NCI-H2107 treated with DMSO at 0.1 percent for 48 hours (cell line): ENCODE measurements around the gene TMEM50B.
"Not testable (repeated sequence)": the region's sequence is repeated elsewhere in the genome, so short reads cannot be mapped to it uniquely, and the experiment has no call there.

Source experiments
- DNase-seq: peaks from one replicate; lab custom pipeline; 2025; ENCODE audit not compliant: unreplicated experiment; lab: John Stamatoyannopoulos, UW

TMEM50B gene

GRCh38 chr21:33478935-33479678 is 667 bp downstream of the TMEM50B start:
- DNase-seq, result peak; percentile 28

DNA sequence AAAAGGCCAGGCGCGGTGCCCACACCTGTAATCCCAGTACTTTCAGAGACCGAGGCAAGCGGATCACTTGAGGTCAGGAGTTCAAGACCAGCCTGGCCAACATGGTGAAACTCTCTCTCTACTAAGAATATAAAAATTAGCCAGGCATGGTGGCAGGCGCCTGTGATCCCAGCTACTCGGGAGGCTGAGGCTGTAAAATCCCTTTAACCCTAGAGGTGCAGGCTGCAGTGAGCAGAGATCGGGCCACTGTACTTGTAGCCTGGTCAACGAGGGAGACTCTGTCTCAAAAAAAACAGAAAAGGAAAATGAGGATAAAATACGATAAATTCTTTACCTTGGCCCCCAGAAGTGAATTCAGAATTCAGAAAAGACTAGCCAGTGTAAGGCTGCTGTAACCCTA is 1.6 kb downstream of the TMEM50B start:
- no peak for DNase-seq

DNA sequence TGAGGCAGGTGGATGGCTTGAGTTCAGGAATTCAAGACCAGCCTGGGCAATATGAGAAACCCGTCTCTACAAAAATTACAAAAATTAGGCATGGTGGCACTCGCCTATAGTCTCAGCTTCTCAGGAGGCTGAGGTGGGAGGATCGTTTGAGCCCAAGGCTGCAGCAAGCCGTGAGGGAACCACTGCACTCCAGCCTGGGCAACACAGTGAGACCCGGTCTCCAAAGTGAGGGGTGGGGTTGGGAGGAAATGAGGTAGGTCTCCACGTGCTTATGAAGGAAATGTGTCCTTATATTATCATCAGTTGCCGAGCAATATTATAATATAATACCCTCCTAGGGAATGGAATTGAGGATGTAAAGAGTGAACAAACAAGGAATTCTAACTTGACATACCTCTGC is 2.7 kb downstream of the TMEM50B start:
- no peak for DNase-seq

DNA sequence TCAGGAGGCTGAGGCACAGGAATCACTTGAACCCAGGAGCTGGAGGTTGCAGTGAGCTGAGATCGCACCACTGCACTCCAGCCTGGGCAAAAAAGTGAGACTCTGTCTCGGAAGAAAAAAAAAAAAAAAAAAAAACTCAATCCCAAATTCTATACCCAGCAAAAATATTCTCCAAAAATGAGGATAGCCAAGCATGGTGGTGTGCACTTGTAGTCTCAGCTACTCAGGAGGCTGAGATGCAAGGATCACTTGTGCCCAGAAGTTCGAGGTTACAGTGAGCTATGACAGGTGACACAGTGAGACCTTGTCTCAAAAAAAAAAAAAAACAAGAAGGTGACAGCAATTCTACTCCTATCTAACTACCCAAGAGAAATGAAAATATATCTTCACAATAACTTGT is 6.4 kb downstream of the TMEM50B start:
- DNase-seq, result no peak

GRCh38 chr21:33470701-33471100 is 9.1 kb downstream of the TMEM50B start:
- no peak for DNase-seq

- DNase-seq, result not testable (repeated sequence)
These were observed 10.6 kb downstream of the TMEM50B start for GRCh38 chr21:33469183-33469582.

- DNase-seq, result no peak
These were observed 18.1 kb downstream of the TMEM50B start for GRCh38 chr21:33461538-33462250.

DNA sequence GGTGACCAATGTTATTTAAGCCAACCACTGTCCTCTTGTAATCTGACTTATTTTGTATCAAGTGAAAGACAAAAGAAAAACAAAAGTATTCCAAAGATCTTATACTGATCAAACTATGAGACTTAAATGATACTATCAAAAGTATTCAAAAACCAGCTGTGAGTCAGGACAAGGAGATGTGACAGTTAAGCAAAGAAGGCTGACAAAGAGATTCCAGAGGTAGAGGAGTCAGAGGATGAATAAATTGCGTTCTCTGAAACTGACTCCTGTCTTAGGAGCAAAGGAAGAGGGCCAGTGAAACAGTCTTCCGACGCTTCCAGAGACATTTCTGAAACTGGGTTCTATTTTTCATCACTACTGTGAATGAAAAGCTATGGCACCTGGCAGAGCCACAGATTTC is 20.9 kb downstream of the TMEM50B start:
- no peak for DNase-seq

DNA sequence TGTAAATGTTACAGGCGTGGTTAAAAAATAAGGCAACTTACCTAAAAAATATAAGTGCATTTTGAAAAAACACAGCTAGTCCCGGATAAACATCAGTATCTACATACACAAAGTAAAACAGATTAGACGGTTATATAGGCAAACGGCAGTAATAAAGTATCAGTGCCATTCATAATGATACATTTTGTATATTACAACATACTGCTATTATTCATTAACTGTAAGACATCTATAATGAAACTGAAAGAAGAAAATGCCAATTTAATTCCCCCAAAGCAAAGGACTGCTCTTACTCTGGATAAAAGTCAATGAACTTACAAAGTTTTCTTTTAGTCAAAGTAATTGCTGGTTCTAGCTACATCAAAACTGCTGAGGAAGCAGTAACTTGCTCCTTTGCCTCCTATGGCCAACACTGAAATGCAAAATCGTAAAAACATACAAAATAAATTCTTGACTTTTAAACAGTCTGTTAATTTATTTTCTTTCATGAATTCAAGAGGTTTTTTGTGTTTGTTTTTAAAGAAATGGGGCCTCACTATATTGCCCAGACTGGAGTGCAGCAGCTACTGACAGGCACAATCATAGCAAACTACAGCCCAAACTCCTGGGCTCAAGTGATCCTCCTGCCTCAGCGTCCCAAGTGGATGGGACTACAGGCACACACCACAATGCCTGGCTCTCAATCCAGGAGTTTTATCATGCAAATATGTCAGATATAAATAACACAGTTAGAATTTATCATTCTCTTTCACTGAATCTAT is 23.9 kb downstream of the TMEM50B start:
- DNase-seq, result no peak

DNA sequence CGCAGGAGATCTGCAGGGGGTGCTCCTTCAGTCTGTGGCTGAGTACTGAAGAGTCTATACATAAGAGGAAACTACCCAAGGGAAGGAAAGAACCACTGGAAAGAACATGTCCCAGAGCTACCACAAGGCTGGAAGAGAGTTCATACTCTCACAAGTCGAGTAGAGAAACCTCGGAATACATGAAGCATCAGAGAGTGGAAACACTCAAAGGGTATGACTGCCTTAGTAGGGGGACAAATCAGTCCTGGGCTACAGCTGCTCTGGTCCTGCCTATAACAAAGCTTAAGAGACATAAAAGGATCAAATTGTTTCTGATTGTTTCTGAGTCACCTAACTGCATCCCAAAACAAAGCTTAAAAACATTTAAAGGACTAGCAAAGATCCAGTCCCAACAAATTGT is 27.4 kb downstream of the TMEM50B start:
- DNase-seq, result no peak

DNA sequence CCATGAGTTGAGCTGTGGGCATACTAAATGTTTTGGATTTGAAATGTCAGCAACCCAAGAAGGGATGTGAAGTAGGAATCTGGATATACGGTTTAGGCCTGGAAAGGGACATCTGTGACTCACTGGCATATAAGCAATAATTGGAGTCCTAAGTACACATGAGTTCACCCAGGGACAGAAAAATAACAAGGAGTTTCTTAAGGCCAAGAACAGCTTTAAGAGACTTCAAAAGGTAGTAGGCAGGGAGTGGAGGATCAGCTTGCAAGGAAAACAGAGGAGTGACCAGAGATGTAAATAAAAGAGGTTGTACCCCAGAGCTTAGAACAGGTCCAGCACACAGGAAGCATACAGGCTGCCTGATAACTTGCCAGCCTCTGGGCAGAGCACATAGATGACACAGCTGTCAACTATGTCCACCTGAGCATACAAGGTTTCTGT is 28.1 kb downstream of the TMEM50B start:
- no peak for DNase-seq

GRCh38 chr21:33449616-33450015 is 30.2 kb downstream of the TMEM50B start:
- no peak for DNase-seq

- DNase-seq, result not testable (repeated sequence)
These were observed 33.2 kb downstream of the TMEM50B start for GRCh38 chr21:33446620-33447019.

- DNase-seq, result no peak
These were observed 35.3 kb downstream of the TMEM50B start for GRCh38 chr21:33444499-33444898.

DNA sequence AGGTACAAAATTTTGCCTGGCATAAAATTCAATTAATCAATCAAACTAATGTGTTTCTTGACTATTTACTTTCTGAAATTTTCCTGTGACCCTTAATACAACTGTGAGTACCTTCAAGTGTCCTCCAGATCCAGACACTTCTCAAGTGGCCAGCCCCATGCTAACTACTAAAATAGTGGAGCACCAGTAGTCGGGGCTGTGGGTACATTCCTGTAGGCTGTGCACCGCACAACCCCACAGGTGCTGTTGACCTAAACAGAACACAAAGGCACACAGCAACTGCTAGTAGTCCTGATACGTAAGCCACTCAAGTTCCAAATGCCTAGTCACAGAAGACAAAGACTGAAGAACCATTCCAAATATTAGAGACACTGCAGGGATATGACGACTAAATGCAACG is 36.6 kb downstream of the TMEM50B start:
- no peak for DNase-seq

DNA sequence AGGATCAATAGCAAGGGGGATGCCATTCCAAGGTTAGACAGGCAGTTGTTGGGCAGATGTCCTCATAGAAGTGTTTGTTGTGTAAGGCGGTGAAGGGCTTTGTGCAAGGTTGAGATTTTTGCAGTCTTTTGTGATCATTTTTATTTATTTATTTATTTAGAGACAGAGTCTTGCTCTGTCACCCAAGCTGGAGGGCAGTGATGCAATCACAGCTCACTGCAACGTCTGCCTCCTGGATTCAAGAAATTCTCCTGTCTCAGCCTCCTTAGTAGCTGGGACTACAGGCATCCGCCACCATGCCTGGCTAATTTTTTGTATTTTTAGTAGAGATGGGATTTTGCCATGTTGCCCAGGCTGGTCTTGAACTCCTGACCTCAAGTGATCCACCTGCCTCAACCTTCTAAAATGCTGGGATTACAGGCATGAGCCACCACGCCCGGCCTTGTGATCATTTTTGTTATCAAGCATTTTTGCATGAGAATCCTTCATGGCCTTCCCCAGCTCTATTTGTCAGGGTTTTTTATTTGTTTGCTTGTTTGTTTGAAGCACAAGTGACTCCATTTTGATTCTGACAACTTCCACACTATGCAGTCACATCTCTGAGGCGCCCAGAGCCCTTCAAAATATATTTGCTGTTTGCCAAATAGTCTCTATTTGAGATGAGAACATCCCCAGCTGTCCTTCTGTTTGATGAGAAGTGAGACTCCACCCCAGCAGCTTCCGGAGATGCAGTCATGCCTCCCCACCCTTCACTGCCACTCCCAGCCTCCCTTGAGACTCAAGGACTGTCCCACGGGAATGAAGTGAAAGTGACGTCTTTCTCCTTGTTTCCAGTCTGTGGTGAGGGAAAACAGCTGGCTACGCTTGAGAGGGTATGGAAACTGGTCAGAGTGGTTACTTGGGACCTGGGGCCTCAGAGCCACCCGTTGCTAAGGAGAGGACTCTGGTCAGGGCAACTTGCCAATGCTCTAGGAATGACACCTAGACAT is 38.0 kb downstream of the TMEM50B start:
- DNase-seq, result peak; percentile 84

- DNase-seq, result no peak
These were observed 42.6 kb downstream of the TMEM50B start for GRCh38 chr21:33437140-33437539.

GRCh38 chr21:33434770-33435360 is 44.9 kb downstream of the TMEM50B start:
- DNase-seq, result no peak

- no peak for DNase-seq
These were observed 46.2 kb downstream of the TMEM50B start for GRCh38 chr21:33433425-33434114.

- DNase-seq, result no peak
These were observed 46.8 kb downstream of the TMEM50B start for GRCh38 chr21:33433001-33433400.
